PC-9 (cell line): ENCODE data around the gene PCDHA2. TPM values are rescaled to one million over a fixed set of nuclear protein-coding genes. Genes with fewer than 3 reads are reported as not detected.
"Not testable (repeated sequence)": the region's sequence is repeated elsewhere in the genome, so short reads cannot be mapped to it uniquely, and the experiment has no call there.

Experiments used
- BruUV-seq: library from RNA; stranded (reverse); fragments of 400-500 nt; replicated peaks from 2 replicates; lab custom pipeline; 2021; lab: Mats Ljungman, UMichigan
- CTCF ChIA-PET: fragments of 300-600 bp; sonication (Branson Sonifier 250); formaldehyde crosslinking; loops from one replicate; lab custom pipeline; 2022; ENCODE audit warnings: antibody characterized with exemption; lab: Charles Lee
- POLR2A ChIA-PET: fragments of 300-600 bp; sonication (Branson Sonifier 250); formaldehyde crosslinking; loops from one replicate; lab custom pipeline; 2022; ENCODE audit warnings: antibody characterized with exemption; ENCODE audit not compliant: unreplicated experiment; lab: Charles Lee
- DNase-seq, 2 experiments: peaks; one replicate each; pipeline versions ENCODE4 v3.0.0 to v3.0.0-alpha.2; 2015 to 2022; ENCODE audit warnings: mixed read lengths in 1 of 2
- H2AFZ ChIP-seq: fragments of 200-600 bp; sonication (generic); 2 replicates; pipeline ENCODE4 v1.8.1; 2017; ENCODE audit warnings: antibody characterized with exemption
- H3F3A ChIP-seq: fragments of 200-600 bp; sonication (generic); 2 replicates; pipeline ENCODE4 v1.8.1; 2017; ENCODE audit warnings: antibody characterized with exemption, mild to moderate bottlenecking, low read depth; ENCODE audit not compliant: insufficient read depth
- H3K27ac ChIP-seq: fragments of 200-600 bp; sonication (generic); 2 replicates; pipeline ENCODE4 v1.6.1; 2016; ENCODE audit warnings: mixed run types
- H3K27me3 ChIP-seq: fragments of 200-600 bp; sonication (generic); 2 replicates; pipeline ENCODE4 v1.6.1; 2016; ENCODE audit warnings: low read depth, mixed run types; ENCODE audit not compliant: insufficient read depth
- H3K36me3 ChIP-seq: fragments of 200-600 bp; sonication (generic); 2 replicates; pipeline ENCODE4 v1.6.1; 2016; ENCODE audit warnings: low read depth, mixed run types
- H3K4me1 ChIP-seq: fragments of 200-600 bp; sonication (generic); replicated peaks from 2 replicates; pipeline ENCODE4 v1.6.1; 2016; ENCODE audit warnings: mixed run types; ENCODE audit not compliant: insufficient read depth
- H3K4me2 ChIP-seq: fragments of 200-600 bp; sonication (generic); 2 replicates; pipeline ENCODE4 v1.6.1; 2017; ENCODE audit warnings: mixed run types
- H3K4me3 ChIP-seq: fragments of 200-600 bp; sonication (generic); 2 replicates; pipeline ENCODE4 v1.6.1; 2016; ENCODE audit warnings: mixed run types
- H3K79me2 ChIP-seq: fragments of 200-600 bp; sonication (generic); 2 replicates; pipeline ENCODE4 v1.6.1; 2017; ENCODE audit warnings: low read depth, mixed run types
- H3K9me2 ChIP-seq: fragments of 200-600 bp; sonication (generic); 2 replicates; pipeline ENCODE4 v1.8.1; 2017; ENCODE audit warnings: mild to moderate bottlenecking; ENCODE audit not compliant: insufficient read depth
- H3K9me3 ChIP-seq: fragments of 200-600 bp; sonication (generic); 2 replicates; pipeline ENCODE4 v1.8.1; 2016; ENCODE audit warnings: low read depth; ENCODE audit not compliant: insufficient read depth
- H4K20me1 ChIP-seq: fragments of 200-600 bp; sonication (generic); 2 replicates; pipeline ENCODE4 v1.8.1; 2017; ENCODE audit not compliant: insufficient read depth
- EZH2 ChIP-seq: fragments of 200-600 bp; sonication (generic); IDR thresholded peaks from 2 replicates; pipeline ENCODE4 v1.8.0; 2017; ENCODE audit warnings: antibody characterized with exemption, low read depth
- intact Hi-C: fragments of 100-400 bp; cut with micrococcal nuclease; formaldehyde crosslinking; loops from one replicate; pipeline ENCODE4 v1.10.0; 2022; ENCODE audit not compliant: unreplicated experiment
- total RNA-seq: library from RNA; stranded (reverse); gene quantifications from 2 replicates; pipeline ENCODE4 v1.2.3, GENCODE V29; 2021
- TF ChIP-seq, protein P1 (sequence below): fragments of 200-600 bp; sonication (generic); conservative IDR thresholded peaks from 2 replicates; pipeline ENCODE4 v1.6.1; 2017; ENCODE audit warnings: mixed run types, antibody characterized with exemption, mild to moderate bottlenecking, moderate library complexity

Gene PCDHA2
- total RNA-seq, 1 experiment from 2014 or later = not detected

DNA sequence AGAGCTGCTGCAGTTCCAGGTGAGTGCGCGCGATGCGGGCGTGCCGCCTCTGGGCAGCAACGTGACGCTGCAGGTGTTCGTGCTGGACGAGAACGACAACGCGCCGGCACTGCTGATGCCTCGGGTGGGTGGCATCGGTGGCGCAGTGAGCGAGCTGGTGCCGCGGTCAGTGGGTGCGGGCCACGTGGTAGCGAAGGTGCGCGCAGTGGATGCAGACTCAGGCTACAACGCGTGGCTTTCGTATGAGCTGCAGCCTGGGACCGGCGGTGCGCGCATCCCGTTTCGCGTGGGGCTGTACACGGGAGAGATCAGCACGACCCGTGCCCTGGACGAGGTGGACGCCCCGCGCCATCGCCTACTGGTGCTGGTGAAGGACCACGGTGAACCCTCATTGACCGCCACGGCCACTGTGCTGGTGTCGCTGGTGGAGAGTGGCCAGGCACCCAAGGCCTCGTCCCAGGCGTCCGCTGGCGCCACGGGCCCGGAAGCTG, 8.2 kb downstream of the PCDHA2 start:
- no peak for TF ChIP-seq EZH2
- TF ChIP-seq, protein P1, sequence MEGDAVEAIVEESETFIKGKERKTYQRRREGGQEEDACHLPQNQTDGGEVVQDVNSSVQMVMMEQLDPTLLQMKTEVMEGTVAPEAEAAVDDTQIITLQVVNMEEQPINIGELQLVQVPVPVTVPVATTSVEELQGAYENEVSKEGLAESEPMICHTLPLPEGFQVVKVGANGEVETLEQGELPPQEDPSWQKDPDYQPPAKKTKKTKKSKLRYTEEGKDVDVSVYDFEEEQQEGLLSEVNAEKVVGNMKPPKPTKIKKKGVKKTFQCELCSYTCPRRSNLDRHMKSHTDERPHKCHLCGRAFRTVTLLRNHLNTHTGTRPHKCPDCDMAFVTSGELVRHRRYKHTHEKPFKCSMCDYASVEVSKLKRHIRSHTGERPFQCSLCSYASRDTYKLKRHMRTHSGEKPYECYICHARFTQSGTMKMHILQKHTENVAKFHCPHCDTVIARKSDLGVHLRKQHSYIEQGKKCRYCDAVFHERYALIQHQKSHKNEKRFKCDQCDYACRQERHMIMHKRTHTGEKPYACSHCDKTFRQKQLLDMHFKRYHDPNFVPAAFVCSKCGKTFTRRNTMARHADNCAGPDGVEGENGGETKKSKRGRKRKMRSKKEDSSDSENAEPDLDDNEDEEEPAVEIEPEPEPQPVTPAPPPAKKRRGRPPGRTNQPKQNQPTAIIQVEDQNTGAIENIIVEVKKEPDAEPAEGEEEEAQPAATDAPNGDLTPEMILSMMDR = no peak
- ChIA-PET POLR2A (no interaction called here), CTCF (no interaction called here)
- Histone ChIP-seq H3K27ac (no peak overlapping the region), H3K4me3 (no peak overlapping the region), H3K9me3 (peaks cover 14% of the 10 kb centered on the region), H3K4me2 (no peak overlapping the region), H3F3A (no peaks in the 10 kb centered on the region), H3K36me3 (no peaks in the 10 kb centered on the region), H3K79me2 (no peaks in the 10 kb centered on the region), H2AFZ (no peak overlapping the region), H3K4me1 (no peaks in the 10 kb centered on the region), H4K20me1 (no peaks in the 10 kb centered on the region), H3K27me3 (no peaks in the 10 kb centered on the region), H3K9me2 (no peaks in the 10 kb centered on the region; the same call in 1 of the 2 replicates)
- DNase-seq = no peak
- BruUV-seq = no TSS peak
- intact Hi-C loops = no loop called here

DNA sequence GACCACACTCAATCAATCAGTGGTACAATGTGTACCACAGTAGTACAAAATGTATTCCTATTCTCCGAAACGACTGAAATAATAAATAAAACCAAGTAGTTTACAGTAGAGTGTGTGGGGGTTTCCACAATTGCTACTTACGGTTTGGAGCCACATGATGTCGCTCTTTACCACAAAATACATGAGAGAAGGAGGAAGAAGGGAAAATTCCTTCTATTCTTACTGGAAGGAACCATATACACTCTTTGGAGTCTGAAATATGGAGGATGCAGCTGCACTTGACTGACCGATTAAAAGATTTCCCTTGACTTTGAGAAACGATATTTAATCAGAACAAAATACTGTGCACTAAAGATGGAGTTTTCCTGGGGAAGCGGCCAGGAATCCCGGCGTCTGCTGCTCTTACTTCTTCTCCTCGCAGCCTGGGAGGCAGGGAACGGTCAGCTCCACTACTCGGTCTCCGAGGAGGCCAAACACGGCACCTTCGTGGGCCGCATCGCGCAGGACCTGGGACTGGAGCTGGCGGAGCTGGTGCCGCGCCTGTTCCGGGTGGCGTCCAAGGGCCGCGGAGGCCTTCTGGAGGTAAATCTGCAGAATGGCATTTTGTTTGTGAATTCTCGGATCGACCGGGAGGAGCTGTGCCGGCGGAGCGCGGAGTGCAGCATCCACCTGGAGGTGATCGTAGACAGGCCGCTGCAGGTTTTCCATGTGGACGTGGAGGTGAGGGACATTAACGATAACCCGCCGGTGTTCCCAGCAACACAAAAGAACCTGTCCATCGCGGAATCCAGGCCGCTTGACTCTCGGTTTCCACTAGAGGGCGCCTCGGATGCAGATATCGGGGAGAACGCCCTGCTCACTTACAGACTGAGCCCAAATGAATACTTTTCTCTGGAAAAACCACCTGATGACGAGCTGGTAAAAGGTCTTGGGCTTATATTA, 12.5 kb downstream of the PCDHA2 start, which contains the start of gene PCDHA4:
Gene PCDHA4, plus strand, starts transcription at position 235 of the 942 bp plus-strand sequence.
- Histone ChIP-seq H3K36me3 (no peaks in the 10 kb centered on the region), H4K20me1 (no peaks in the 10 kb centered on the region), H3K27ac (no peak within 1 kb of the TSS), H3K4me3 (no peak within 1 kb of the TSS), H3F3A (no peaks in the 10 kb centered on the region), H3K9me2 (no peaks in the 10 kb centered on the region), H3K9me3 (no peaks in the 10 kb centered on the region; the same call in 1 of the 2 replicates), H3K4me1 (no peaks in the 10 kb centered on the region), H2AFZ (no peak within 1 kb of the TSS), H3K4me2 (no peak within 1 kb of the TSS), H3K27me3 (no peaks in the 10 kb centered on the region), H3K79me2 (no peaks in the 10 kb centered on the region)
- BruUV-seq = no TSS peak
- ChIA-PET CTCF (no interaction called here), POLR2A (no interaction called here)
- intact Hi-C loops = no loop called here
- DNase-seq = no peak
- TF ChIP-seq EZH2 = no peak
- TF ChIP-seq, protein P1 = peak; percentile 19; the same call in 1 of the 2 replicates

DNA sequence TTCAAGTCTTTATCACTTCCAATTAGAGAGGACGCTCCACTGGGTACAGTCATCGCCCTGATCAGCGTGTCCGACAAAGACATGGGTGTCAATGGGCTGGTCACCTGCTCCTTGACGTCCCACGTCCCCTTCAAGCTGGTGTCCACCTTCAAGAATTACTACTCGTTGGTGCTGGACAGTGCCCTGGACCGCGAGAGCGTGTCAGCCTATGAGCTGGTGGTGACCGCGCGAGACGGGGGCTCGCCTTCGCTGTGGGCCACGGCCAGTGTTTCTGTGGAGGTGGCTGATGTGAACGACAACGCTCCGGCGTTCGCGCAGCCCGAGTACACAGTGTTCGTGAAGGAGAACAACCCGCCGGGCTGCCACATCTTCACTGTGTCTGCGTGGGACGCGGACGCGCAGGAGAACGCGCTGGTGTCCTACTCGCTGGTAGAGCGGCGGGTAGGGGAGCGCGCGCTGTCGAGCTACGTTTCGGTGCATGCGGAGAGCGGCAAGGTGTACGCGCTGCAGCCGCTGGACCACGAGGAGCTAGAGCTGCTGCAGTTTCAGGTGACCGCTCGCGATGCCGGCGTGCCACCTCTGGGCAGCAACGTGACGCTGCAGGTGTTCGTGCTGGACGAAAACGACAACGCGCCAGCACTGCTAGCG, 13.7 kb downstream of the PCDHA2 start:
- BruUV-seq, H3K4me3 ChIP-seq, intact Hi-C loops, H3K4me1 ChIP-seq, DNase-seq, H3K27ac ChIP-seq, H2AFZ ChIP-seq, H3K27me3 ChIP-seq, H3K79me2 ChIP-seq, H3F3A ChIP-seq, H3K9me3 ChIP-seq, H4K20me1 ChIP-seq, CTCF ChIA-PET, H3K36me3 ChIP-seq, H3K9me2 ChIP-seq, H3K4me2 ChIP-seq, POLR2A ChIA-PET: not testable (repeated sequence)
